H1 (cell line): ENCODE results near the gene NRXN3. TPM values are rescaled to one million over a fixed set of nuclear protein-coding genes. Genes with fewer than 3 reads are reported as not detected.
A peak's percentile ranks its signal among the peaks of the same experiment; 100 is the strongest.

Experiments used
- CTCF ChIA-PET: fragments of 300-600 bp; sonication (Branson Sonifier 250); formaldehyde crosslinking; loops from one replicate; lab custom pipeline; 2021; ENCODE audit not compliant: partially characterized antibody; lab: Charles Lee
- POLR2A ChIA-PET: fragments of 300-600 bp; sonication (Branson Sonifier 250); formaldehyde crosslinking; loops from one replicate; lab custom pipeline; 2021; ENCODE audit warnings: inconsistent platforms; ENCODE audit not compliant: partially characterized antibody; lab: Charles Lee
- DNase-seq, 2 experiments: peaks; one replicate each; pipeline versions ENCODE4 v3.0.0 to v3.0.0-alpha.2; 2010 to 2022; ENCODE audit warnings: low spot score in 2 of 2, low read depth in 1 of 2, mixed read lengths in 1 of 2
- FAIRE-seq: peaks from 2 replicates; lab custom pipeline; 2011; peaks lifted over from hg19 to GRCh38; lab: Jason Lieb, UNC
- H2AFZ ChIP-seq: 2 replicates; pipeline ENCODE4 v1.8.1; 2012; ENCODE audit warnings: low read length, inconsistent platforms
- H2AK5ac ChIP-seq: 2 replicates; pipeline ENCODE4 v1.6.1; 2013; ENCODE audit warnings: low read depth, low read length
- H2BK120ac ChIP-seq: replicated peaks from 2 replicates; pipeline ENCODE3; 2013; ENCODE audit warnings: low read depth, low read length, inconsistent platforms
- H2BK12ac ChIP-seq: 2 replicates; pipeline ENCODE4 v1.6.1; 2013; ENCODE audit warnings: low read depth, low read length
- H2BK15ac ChIP-seq: 2 replicates; pipeline ENCODE4 v1.6.1; 2013; ENCODE audit warnings: low read length
- H2BK20ac ChIP-seq: 2 replicates; pipeline ENCODE4 v1.6.1; 2013; ENCODE audit warnings: low read length
- H2BK5ac ChIP-seq: 2 replicates; pipeline ENCODE4 v1.6.1; 2013; ENCODE audit warnings: low read depth, low read length
- H3K14ac ChIP-seq: 2 replicates; pipeline ENCODE4 v1.6.1; 2013; ENCODE audit warnings: inconsistent platforms; ENCODE audit not compliant: insufficient read length
- H3K18ac ChIP-seq: 2 replicates; pipeline ENCODE4 v1.6.1; 2013; ENCODE audit warnings: low read length; ENCODE audit errors: extremely low read depth
- H3K23ac ChIP-seq: 2 replicates; pipeline ENCODE4 v1.6.1; 2013; ENCODE audit warnings: inconsistent platforms; ENCODE audit not compliant: insufficient read length
- H3K23me2 ChIP-seq: 2 replicates; pipeline ENCODE4 v1.6.1; 2013; ENCODE audit warnings: low read depth, low read length
- H3K27ac ChIP-seq: 2 replicates; pipeline ENCODE4 v1.6.1; 2011; ENCODE audit warnings: low read depth, low read length, inconsistent platforms
- H3K27me3 ChIP-seq, 4 experiments: replicated peaks in 1 of 4; 1 replicate in 1 of 4; 2 replicates in 3 of 4; pipeline versions ENCODE4 v1.6.1 to v1.8.1; 2011 to 2013; ENCODE audit warnings: low read length in 3 of 4, mild to moderate bottlenecking in 3 of 4, inconsistent platforms in 2 of 4, mixed read lengths in 2 of 4, moderate library complexity in 1 of 4; ENCODE audit not compliant: control insufficient read depth in 3 of 4, insufficient read depth in 3 of 4; ENCODE audit errors: extremely low read depth in 1 of 4
- H3K36me3 ChIP-seq, 4 experiments: 2 replicates each; pipeline versions ENCODE4 v1.6.1 to v1.8.1; 2011 to 2013; ENCODE audit warnings: mild to moderate bottlenecking in 4 of 4, low read length in 3 of 4, moderate library complexity in 2 of 4, control low read depth in 1 of 4, inconsistent platforms in 1 of 4; ENCODE audit not compliant: insufficient read depth in 4 of 4, control insufficient read depth in 2 of 4
- H3K4ac ChIP-seq: replicated peaks from 2 replicates; pipeline ENCODE3; 2013; ENCODE audit warnings: low read length, low read depth, mixed read lengths, inconsistent platforms; ENCODE audit not compliant: insufficient read length
- H3K4me1 ChIP-seq, 4 experiments: replicated peaks in 1 of 4; 1 replicate in 1 of 4; 2 replicates in 3 of 4; pipeline versions ENCODE4 v1.6.1 to v1.8.1; 2011 to 2013; ENCODE audit warnings: low read length in 3 of 4, inconsistent platforms in 2 of 4, mixed read lengths in 1 of 4; ENCODE audit not compliant: insufficient read depth in 4 of 4, control insufficient read depth in 3 of 4
- H3K4me2 ChIP-seq, 2 experiments: 2 replicates each; pipeline versions ENCODE4 v1.6.1 to v1.8.1; 2011 to 2013; ENCODE audit warnings: low read depth in 2 of 2, low read length in 2 of 2, control low read depth in 1 of 2, inconsistent platforms in 1 of 2, mild to moderate bottlenecking in 1 of 2; ENCODE audit not compliant: insufficient read depth in 1 of 2
- H3K4me3 ChIP-seq, 4 experiments: fragments of 200-600, 300-600 bp in 1 of 4; sonication (generic), shearing (Covaris generic), sonication (Bioruptor Twin) in 1 of 4; 2 replicates each; pipeline versions ENCODE4 v1.5.1 to v1.8.1; 2011 to 2016; ENCODE audit warnings: low read length in 4 of 4, low read depth in 3 of 4, control low read depth in 2 of 4, inconsistent platforms in 2 of 4, mild to moderate bottlenecking in 2 of 4, mixed read lengths in 1 of 4, moderate library complexity in 1 of 4; ENCODE audit not compliant: insufficient read depth in 2 of 4; ENCODE audit errors: extremely low read depth in 1 of 4
- H3K56ac ChIP-seq: replicated peaks from 2 replicates; pipeline ENCODE3; 2013; ENCODE audit warnings: low read depth, mild to moderate bottlenecking, mixed read lengths, low read length, inconsistent platforms; ENCODE audit not compliant: insufficient read length
- H3K79me1 ChIP-seq: 2 replicates; pipeline ENCODE4 v1.6.1; 2013; ENCODE audit warnings: low read depth, low read length, control low read depth
- H3K79me2 ChIP-seq, 2 experiments: 2 replicates each; pipeline versions ENCODE4 v1.6.1 to v1.8.1; 2012 to 2013; ENCODE audit warnings: low read length in 2 of 2, mild to moderate bottlenecking in 2 of 2, inconsistent platforms in 1 of 2; ENCODE audit not compliant: insufficient read depth in 2 of 2, control insufficient read depth in 1 of 2
- H3K9ac ChIP-seq, 4 experiments: replicated peaks in 1 of 4; 1 replicate in 1 of 4; 2 replicates in 3 of 4; pipeline versions ENCODE4 v1.6.1 to v1.8.1; 2011 to 2013; ENCODE audit warnings: low read depth in 3 of 4, low read length in 3 of 4, control low read depth in 2 of 4, mild to moderate bottlenecking in 2 of 4, moderate library complexity in 2 of 4, inconsistent platforms in 1 of 4; ENCODE audit errors: extremely low read depth in 1 of 4
- H3K9me3 ChIP-seq, 2 experiments: 2 replicates each; pipeline versions ENCODE4 v1.6.1 to v1.8.1; 2012 to 2013; ENCODE audit warnings: mild to moderate bottlenecking in 2 of 2, moderate library complexity in 2 of 2, control low read depth in 1 of 2, inconsistent platforms in 1 of 2, low read depth in 1 of 2, low read length in 1 of 2, mixed read lengths in 1 of 2; ENCODE audit not compliant: insufficient read depth in 2 of 2
- H4K20me1 ChIP-seq, 2 experiments: replicated peaks in 1 of 2; 2 replicates each; pipeline versions ENCODE3 to v1.8.1; 2011 to 2013; ENCODE audit warnings: inconsistent platforms in 2 of 2, low read length in 2 of 2, mild to moderate bottlenecking in 1 of 2; ENCODE audit not compliant: insufficient read depth in 2 of 2, control insufficient read depth in 1 of 2
- H4K5ac ChIP-seq: 2 replicates; pipeline ENCODE4 v1.6.1; 2013; ENCODE audit warnings: low read length, low read depth, mixed read lengths, inconsistent platforms; ENCODE audit not compliant: insufficient read length
- H4K8ac ChIP-seq: 2 replicates; pipeline ENCODE4 v1.8.0; 2013; ENCODE audit warnings: mild to moderate bottlenecking, moderate library complexity, low read length, inconsistent platforms; ENCODE audit not compliant: insufficient read depth; ENCODE audit errors: extremely low read depth
- H4K91ac ChIP-seq: replicated peaks from 2 replicates; pipeline ENCODE3; 2013; ENCODE audit warnings: low read length, mixed read lengths, inconsistent platforms; ENCODE audit not compliant: insufficient read length
- BACH1 ChIP-seq: IDR thresholded peaks from 2 replicates; pipeline ENCODE4 v1.6.1; 2012; ENCODE audit warnings: low read length, improper control_type of control experiment
- BCL11A ChIP-seq, 2 experiments: IDR thresholded peaks; one replicate each; pipeline ENCODE4 v1.6.1; 2011; ENCODE audit warnings: low read depth in 2 of 2, low read length in 2 of 2, mild to moderate bottlenecking in 2 of 2
- HDAC2 ChIP-seq, 2 experiments: fragments of 300-600 bp in 1 of 2; sonication (generic) in 1 of 2; IDR thresholded peaks; 2 replicates each; pipeline ENCODE4 v1.6.1; 2011 to 2012; ENCODE audit warnings: low read depth in 2 of 2, low read length in 2 of 2, mild to moderate bottlenecking in 2 of 2, moderate library complexity in 2 of 2, borderline replicate concordance in 1 of 2, inconsistent platforms in 1 of 2
- MAFK ChIP-seq: IDR thresholded peaks from 2 replicates; pipeline ENCODE4 v1.6.1; 2012; ENCODE audit warnings: low read depth, mild to moderate bottlenecking, improper control_type of control experiment, low read length
- RXRA ChIP-seq: IDR thresholded peaks from 2 replicates; pipeline ENCODE4 v1.6.1; 2011; ENCODE audit warnings: low read depth, mild to moderate bottlenecking, low read length, moderate library complexity; ENCODE audit not compliant: insufficient read depth
- SAP30 ChIP-seq: fragments of 300-600 bp; sonication (generic); IDR thresholded peaks from 2 replicates; pipeline ENCODE4 v1.7.1; 2012; ENCODE audit warnings: low read length, moderate library complexity, mild to moderate bottlenecking, inconsistent platforms; ENCODE audit not compliant: insufficient read depth, insufficient replicate concordance
- SIN3A ChIP-seq, 2 experiments: IDR thresholded peaks in 1 of 2; conservative IDR thresholded peaks in 1 of 2; 2 replicates each; pipeline ENCODE4 v1.6.1; 2011 to 2012; ENCODE audit warnings: low read length in 2 of 2, improper control_type of control experiment in 1 of 2, low read depth in 1 of 2, mild to moderate bottlenecking in 1 of 2
- SUZ12 ChIP-seq: fragments of 200-600 bp; sonication (generic); IDR thresholded peaks from 2 replicates; pipeline ENCODE4 v1.6.1; 2012; ENCODE audit warnings: mild to moderate bottlenecking, inconsistent platforms, low read length, moderate library complexity, mixed read lengths
- TAF7 ChIP-seq: optimal IDR thresholded peaks from 2 replicates; pipeline ENCODE3; 2011; ENCODE audit warnings: low read depth, mild to moderate bottlenecking, inconsistent platforms, low read length, moderate library complexity, borderline replicate concordance
- WGBS, 2 experiments: shearing (Covaris generic) in 1 of 2; methylation state at CpG; one replicate each; pipeline versions ENCODE4 v1.1.6 to v1.1.7; 2013 to 2015; ENCODE audit warnings: low lambda C conversion rate in 2 of 2, mixed read lengths in 2 of 2, inconsistent platforms in 1 of 2, low coverage in 1 of 2, missing lambda C conversion rate in 1 of 2; ENCODE audit not compliant: insufficient replicate concordance in 2 of 2, insufficient coverage in 1 of 2, insufficient read length in 1 of 2; ENCODE audit errors: extremely low coverage in 1 of 2, missing lambda C conversion rate in 1 of 2; 5-methylcytosine and 5-hydroxymethylcytosine counted together
- polyA plus RNA-seq, 7 experiments: library from polyadenylated mRNA; depleted of rRNA in 3 of 7; stranded (reverse) in 5 of 7; unstranded in 2 of 7; fragments of >200 nt in 5 of 7; fragments of 200-250 nt in 2 of 7; gene quantifications; 1 replicate in 5 of 7; 2 replicates in 1 of 7; 4 replicates in 1 of 7; pipeline versions ENCODE4 v1.2.1 to v1.2.3, GENCODE V29; 2011 to 2013; ENCODE audit warnings: missing spikeins in 2 of 7, mixed read lengths in 2 of 7
- total RNA-seq: library from RNA; stranded (reverse); fragmentation: NEBNext Ultra II Directional; extraction: Animal tissue kit (Norgen Biotek cat#: 25700); gene quantifications from 2 replicates; pipeline ENCODE4 v1.2.1, GENCODE V29; 2021

The NRXN3 gene
- total and polyA plus RNA-seq, 2 of the 8 experiments (the other 6 are each of a cell fraction or from before 2014, with no cell fraction given), result 2.6 to 4.1 TPM

- H3K4me3 ChIP-seq, result no peak overlapping the region
- H3K79me1 ChIP-seq, result no peaks in the 10 kb centered on the region
- WGBS, 2 experiments, result 76% methylated on average over 15 of the region's 15 CpGs; no CpG with 5 or more reads in 1 of the 2 experiments
- no peak overlapping the region for H3K27ac ChIP-seq
- no peaks in the 10 kb centered on the region for H3K27me3 ChIP-seq
- H3K9me3 ChIP-seq, result no peaks in the 10 kb centered on the region
- no peak overlapping the region for H3K14ac ChIP-seq
- H4K5ac ChIP-seq, result no peak overlapping the region
- H3K56ac ChIP-seq, result no peak overlapping the region
- DNase-seq (peak in 1 of 2 experiments; percentile 58), FAIRE-seq (no peak)
- H3K23me2 ChIP-seq, result no peaks in the 10 kb centered on the region; the same call in 1 of the 2 replicates
- no peaks in the 10 kb centered on the region for H3K36me3 ChIP-seq
- H3K23ac ChIP-seq, result no peak overlapping the region
- ChIA-PET POLR2A (no interaction called here), CTCF (interaction anchor here (0.6 to 5.9 kb wide), 10 partner anchors 7 to 689 kb away, joined by 3 to 35 read pairs (median 4); no protein-coding TSS in a partner anchor)
- H4K8ac ChIP-seq, result no peak overlapping the region; the same call in 1 of the 2 replicates
- no peaks in the 10 kb centered on the region for H3K79me2 ChIP-seq
- H3K4me1 ChIP-seq, result peaks cover 0 to under 1% (median 0%) of the 10 kb centered on the region in 4 experiments; a peak in 1 of 7 replicates
- H3K4ac ChIP-seq, result no peak overlapping the region
- no peak overlapping the region for H2BK5ac ChIP-seq
- H3K18ac ChIP-seq, result no peak overlapping the region
- H2BK120ac ChIP-seq, result no peak overlapping the region
- no peak overlapping the region for H2BK15ac ChIP-seq
- H2BK20ac ChIP-seq, result no peak overlapping the region
- H2AK5ac ChIP-seq, result no peak overlapping the region
- H4K91ac ChIP-seq, result no peak overlapping the region
- H4K20me1 ChIP-seq, result no peaks in the 10 kb centered on the region
- no peak overlapping the region for H2AFZ ChIP-seq
- no peak overlapping the region for H3K9ac ChIP-seq
- no peak overlapping the region for H2BK12ac ChIP-seq
- no peak overlapping the region for H3K4me2 ChIP-seq
- TF ChIP-seq SAP30, result peak; percentile 61
- peak; percentile 60; the same call in 1 of the 2 replicates for TF ChIP-seq BACH1
- TF ChIP-seq BCL11A (IDR thresholded peaks at IDR 0.05; ENCODE audit: low read depth in 2 of 2, low read length in 2 of 2), result no peak
- peak; percentile 91 to 94 for TF ChIP-seq SIN3A (conservative IDR thresholded peaks at IDR 0.05 in 1 of 2, IDR thresholded peaks at IDR 0.05 in 1 of 2; ENCODE audit: low read depth in 1 of 2, low read length in 2 of 2)
- TF ChIP-seq SUZ12, result no peak
- TF ChIP-seq MAFK, result peak; percentile 82
- TF ChIP-seq HDAC2 (IDR thresholded peaks at IDR 0.05; ENCODE audit: borderline replicate concordance in 1 of 2, low read depth in 2 of 2, low read length in 2 of 2), result peak; percentile 85 to 93; a peak in 3 of 4 replicates
- peak; percentile 42 for TF ChIP-seq TAF7
- TF ChIP-seq RXRA, result no peak
These were observed 12.4 kb upstream of the NRXN3 start for GRCh38 chr14:78157494-78158437.
